Sigmoid colon (tissue), 7 donors: ENCODE measurements around the gene ZBTB24. TPM values are rescaled to one million over a fixed set of nuclear protein-coding genes. Genes with fewer than 3 reads are reported as not detected.

Experiments used
- DNase-seq: peaks from one replicate; pipeline ENCODE4 v3.0.0-alpha.2; 2019
- H3K27ac ChIP-seq, 4 donors: fragments of 200-600 bp; sonication (generic); one replicate each; pipeline ENCODE4 v1.5.1; 2016 to 2019; ENCODE audit warnings: mild to moderate bottlenecking in 1 of 4
- H3K27me3 ChIP-seq, 3 donors: fragments of 200-600 bp; sonication (generic); one replicate each; pipeline ENCODE4 v1.5.1; 2019; ENCODE audit warnings: mild to moderate bottlenecking in 1 of 3
- H3K36me3 ChIP-seq, 4 donors: fragments of 200-600 bp; sonication (generic); one replicate each; pipeline ENCODE4 v1.5.1; 2016 to 2019
- H3K4me1 ChIP-seq, 4 donors: fragments of 200-600 bp; sonication (generic); one replicate each; pipeline ENCODE4 v1.5.1; 2017 to 2019
- H3K4me3 ChIP-seq, 4 donors: fragments of 200-600 bp; sonication (generic); one replicate each; pipeline ENCODE4 v1.5.1; 2017 to 2019; ENCODE audit warnings: mild to moderate bottlenecking in 2 of 4, moderate library complexity in 1 of 4
- H3K9me3 ChIP-seq, 4 donors: fragments of 200-600 bp in 3 of 4; sonication (generic) in 3 of 4; one replicate each; pipeline versions ENCODE4 v1.5.1 to v1.6.1; 2013 to 2019
- CTCF ChIP-seq, 4 experiments: fragments of 450-650 bp in 3 of 4; fragments of 200-600 bp in 1 of 4; IDR thresholded peaks; one replicate each; pipeline ENCODE4 v1.5.1; 2016 to 2019; ENCODE audit warnings: antibody characterized with exemption in 4 of 4, mild to moderate bottlenecking in 3 of 4, moderate library complexity in 2 of 4
- EP300 ChIP-seq, 4 donors: sonication (generic); formaldehyde crosslinking; IDR thresholded peaks; one replicate each; pipeline ENCODE4 v1.6.1; 2017; ENCODE audit warnings: antibody characterized with exemption in 4 of 4
- POLR2A ChIP-seq, 2 donors: fragments of 450-650 bp; IDR thresholded peaks; one replicate each; pipeline ENCODE4 v1.6.1; 2016; ENCODE audit warnings: antibody characterized with exemption in 2 of 2, mild to moderate bottlenecking in 2 of 2, moderate library complexity in 2 of 2
- POLR2AphosphoS5 ChIP-seq, 4 donors: sonication (generic); formaldehyde crosslinking; IDR thresholded peaks; one replicate each; pipeline ENCODE4 v1.6.1; 2017; ENCODE audit warnings: antibody characterized with exemption in 4 of 4
- WGBS, 2 donors: extraction: QIAGEN DNeasy Blood & Tissue Kit; methylation state at CpG; one replicate each; pipeline ENCODE4 v1.1.7; 2013; 5-methylcytosine and 5-hydroxymethylcytosine counted together
- intact Hi-C: fragments of 100-400 bp; cut with DNase I; formaldehyde crosslinking; loops from one replicate; pipeline ENCODE4 v1.15.1; 2023
- polyA plus RNA-seq, 3 donors: library from polyadenylated mRNA; stranded (reverse); fragments of 200-250 nt; gene quantifications; one replicate each; pipeline ENCODE4 v1.2.3, GENCODE V29; 2013
- total RNA-seq, 4 donors: library from RNA; depleted of rRNA; stranded (reverse); fragments of >200 nt; gene quantifications; one replicate each; pipeline ENCODE4 v1.1.0, GENCODE V29; 2016
- donor health status: healthy with polysubstance abuse.
- donor health status: Bipolar disorder and iron deficiency.
- donor health status: healthy.

Gene ZBTB24
- total and polyA plus RNA-seq, 7 donors: 2.1 to 8.2 (median 5.1) TPM

- peaks cover 0 to 6% (median 0%) of the 10 kb centered on the region in 4 donors for H3K36me3 ChIP-seq
- no peaks in the 10 kb centered on the region for H3K9me3 ChIP-seq
- no peak overlapping the region for H3K27ac ChIP-seq
- no peak for DNase-seq
- H3K4me3 ChIP-seq: no peak overlapping the region
- TF ChIP-seq POLR2A (IDR thresholded peaks at IDR 0.05) (no peak), CTCF (IDR thresholded peaks at IDR 0.05) (no peak), EP300 (IDR thresholded peaks at IDR 0.05) (no peak), POLR2AphosphoS5 (IDR thresholded peaks at IDR 0.05) (no peak)
- peaks cover 0 to 20% (median 13%) of the 10 kb centered on the region in 4 donors for H3K4me1 ChIP-seq
- 53 to 79% methylated on average over 3 of the region's 3 CpGs for WGBS, 2 donors
- no peaks in the 10 kb centered on the region for H3K27me3 ChIP-seq
- intact Hi-C loops: no loop called here
Measured at GRCh38 chr6:109450801-109451200, 32.2 kb downstream of the ZBTB24 start.

DNA sequence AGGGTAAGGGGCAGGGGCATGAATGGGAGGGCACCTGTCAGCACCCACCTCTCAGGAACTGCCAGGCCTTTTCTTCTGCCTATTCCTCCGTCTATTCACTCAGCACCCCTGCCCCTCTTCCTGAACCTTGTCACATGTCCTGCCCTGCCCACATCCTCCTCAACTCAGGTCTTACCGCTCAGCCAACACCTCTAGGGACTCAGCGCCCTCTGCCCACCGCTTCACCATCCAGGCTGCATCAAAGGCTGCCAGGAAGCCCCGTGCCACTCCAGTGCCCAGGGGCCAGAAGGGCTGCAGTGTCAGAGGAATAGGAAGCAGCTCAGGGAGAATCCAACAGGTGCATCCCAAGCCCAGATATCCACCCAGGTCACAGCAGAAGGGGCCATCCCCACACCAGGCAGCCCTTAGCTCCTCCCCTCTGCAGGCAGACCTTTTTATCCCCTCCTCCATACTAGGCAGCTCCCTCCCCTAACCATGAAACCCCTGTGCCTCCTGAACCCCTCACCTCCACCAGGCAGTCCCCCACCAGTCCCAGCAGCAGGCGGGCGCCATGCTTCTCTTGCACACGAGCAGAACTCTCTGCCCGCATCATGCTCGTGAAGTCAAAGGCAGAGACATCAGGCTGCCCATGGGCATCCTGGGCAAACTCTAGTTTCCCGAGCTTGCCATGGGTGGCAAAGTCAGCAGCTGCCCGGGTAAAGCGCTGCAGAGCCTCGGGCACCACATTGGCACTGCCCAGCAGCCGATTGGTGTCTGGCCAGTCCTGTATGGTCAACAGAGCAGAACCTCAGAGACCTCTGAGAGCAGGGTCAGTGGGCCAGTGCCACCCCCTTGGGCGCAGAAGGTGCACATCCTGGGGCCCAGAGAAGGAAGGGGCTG lies 33.0 kb downstream of the ZBTB24 start:
- DNase-seq: no peak
- WGBS, 2 donors: 74 to 76% methylated on average over 16 of the region's 16 CpGs
- Histone ChIP-seq H3K27me3 (no peaks in the 10 kb centered on the region), H3K9me3 (no peaks in the 10 kb centered on the region), H3K4me1 (peaks cover 0 to 13% (median 11%) of the 10 kb centered on the region in 4 donors), H3K4me3 (no peak overlapping the region), H3K27ac (no peak overlapping the region), H3K36me3 (peaks cover 0 to 12% (median 0%) of the 10 kb centered on the region in 4 donors)
- TF ChIP-seq POLR2A (IDR thresholded peaks at IDR 0.05) (no peak), EP300 (IDR thresholded peaks at IDR 0.05) (no peak), POLR2AphosphoS5 (IDR thresholded peaks at IDR 0.05) (no peak), CTCF (IDR thresholded peaks at IDR 0.05) (no peak)
- intact Hi-C loops: no loop called here

DNA sequence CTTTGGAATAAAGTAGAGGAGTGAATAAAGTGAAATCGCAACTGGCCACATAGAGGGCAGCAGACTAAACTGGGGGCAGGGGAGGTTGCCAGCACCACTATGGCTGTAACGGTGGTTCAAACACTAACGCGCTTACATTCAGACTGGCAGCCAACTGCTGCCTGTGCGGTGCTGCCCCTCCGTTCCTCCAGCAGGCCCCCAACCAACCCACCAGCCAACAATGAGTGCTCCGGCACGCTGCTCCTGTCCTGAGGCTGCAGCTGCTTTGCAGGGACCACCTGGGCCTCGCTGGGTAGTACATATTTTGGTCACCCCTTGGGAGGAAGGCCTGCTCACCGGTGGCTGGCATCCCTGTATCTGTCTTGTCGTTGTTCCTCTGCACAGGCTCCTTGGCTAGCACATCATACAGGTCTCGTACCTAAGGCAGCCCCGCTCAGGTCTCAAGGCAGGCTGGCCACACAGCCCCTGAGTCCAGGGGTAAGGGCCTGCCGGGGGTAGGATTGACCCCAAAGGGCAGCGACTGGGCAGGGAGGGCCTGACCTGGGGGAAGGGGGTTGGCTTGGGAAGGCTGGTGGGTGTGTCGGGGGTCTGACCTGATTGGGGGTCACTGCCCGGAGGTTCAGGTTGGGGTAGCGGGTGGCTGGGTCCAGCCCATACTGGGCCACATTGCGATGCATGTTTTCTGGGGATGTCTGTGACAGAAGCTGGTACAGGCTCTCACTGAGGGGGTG lies 33.8 kb downstream of the ZBTB24 start:
- no peak for TF ChIP-seq EP300 (IDR thresholded peaks at IDR 0.05)
- TF ChIP-seq CTCF (IDR thresholded peaks at IDR 0.05): no peak
- no peak for TF ChIP-seq POLR2A (IDR thresholded peaks at IDR 0.05)
- no peak for TF ChIP-seq POLR2AphosphoS5 (IDR thresholded peaks at IDR 0.05)
- Histone ChIP-seq H3K9me3 (no peaks in the 10 kb centered on the region), H3K27ac (no peak overlapping the region), H3K4me1 (peaks cover 0 to 5% (median 3%) of the 10 kb centered on the region in 4 donors), H3K36me3 (peaks cover 0 to 14% (median 3%) of the 10 kb centered on the region in 4 donors), H3K27me3 (no peaks in the 10 kb centered on the region), H3K4me3 (no peak overlapping the region)
- no peak for DNase-seq
- 65 to 85% methylated on average over 19 of the region's 19 CpGs for WGBS, 2 donors
- intact Hi-C loops: no loop called here

GRCh38 chr6:109448615-109449014 lies 34.4 kb downstream of the ZBTB24 start:
- H3K9me3 ChIP-seq: no peaks in the 10 kb centered on the region
- TF ChIP-seq EP300 (IDR thresholded peaks at IDR 0.05) (no peak), POLR2AphosphoS5 (IDR thresholded peaks at IDR 0.05) (no peak), CTCF (IDR thresholded peaks at IDR 0.05) (no peak), POLR2A (IDR thresholded peaks at IDR 0.05) (no peak)
- no peaks in the 10 kb centered on the region for H3K4me1 ChIP-seq
- no peak overlapping the region for H3K27ac ChIP-seq
- WGBS, 2 donors: 32 to 82% methylated on average over 7 of the region's 7 CpGs
- no peak for DNase-seq
- H3K4me3 ChIP-seq: no peak overlapping the region
- no peaks in the 10 kb centered on the region for H3K27me3 ChIP-seq
- H3K36me3 ChIP-seq: peaks cover 0 to 14% (median 6%) of the 10 kb centered on the region in 4 donors
- intact Hi-C loops: no loop called here
